HG03064 (cell line): ENCODE measurements around the gene N4BP2L2.

Experiments
- ATAC-seq: cut with Tn5 transposase; IDR thresholded peaks from one replicate; pipeline ENCODE4 v1.9.1; 2021; ENCODE audit warnings: low read depth; ENCODE audit not compliant: unreplicated experiment

N4BP2L2 gene

GRCh38 chr13:32384702-32385101, 153.9 kb downstream of the N4BP2L2 start:
- no peak for ATAC-seq

- no peak for ATAC-seq
Measured at GRCh38 chr13:32383836-32384618, 154.6 kb downstream of the N4BP2L2 start.
